Astrocyte (in vitro differentiated cells and primary cell): ENCODE results near the gene WDR4.

ENCODE experiments used
- EZH2 ChIP-seq: IDR thresholded peaks from 2 replicates; pipeline ENCODE4 v1.6.1; 2012; ENCODE audit warnings: mild to moderate bottlenecking, low read length, inconsistent platforms; ENCODE audit not compliant: insufficient read depth
- TF ChIP-seq, protein P1 (sequence below): IDR thresholded peaks from 2 replicates; pipeline ENCODE4 v1.5.1; 2011; ENCODE audit warnings: low read depth, mild to moderate bottlenecking, inconsistent platforms, low read length, moderate library complexity; ENCODE audit not compliant: insufficient read depth

DNA sequence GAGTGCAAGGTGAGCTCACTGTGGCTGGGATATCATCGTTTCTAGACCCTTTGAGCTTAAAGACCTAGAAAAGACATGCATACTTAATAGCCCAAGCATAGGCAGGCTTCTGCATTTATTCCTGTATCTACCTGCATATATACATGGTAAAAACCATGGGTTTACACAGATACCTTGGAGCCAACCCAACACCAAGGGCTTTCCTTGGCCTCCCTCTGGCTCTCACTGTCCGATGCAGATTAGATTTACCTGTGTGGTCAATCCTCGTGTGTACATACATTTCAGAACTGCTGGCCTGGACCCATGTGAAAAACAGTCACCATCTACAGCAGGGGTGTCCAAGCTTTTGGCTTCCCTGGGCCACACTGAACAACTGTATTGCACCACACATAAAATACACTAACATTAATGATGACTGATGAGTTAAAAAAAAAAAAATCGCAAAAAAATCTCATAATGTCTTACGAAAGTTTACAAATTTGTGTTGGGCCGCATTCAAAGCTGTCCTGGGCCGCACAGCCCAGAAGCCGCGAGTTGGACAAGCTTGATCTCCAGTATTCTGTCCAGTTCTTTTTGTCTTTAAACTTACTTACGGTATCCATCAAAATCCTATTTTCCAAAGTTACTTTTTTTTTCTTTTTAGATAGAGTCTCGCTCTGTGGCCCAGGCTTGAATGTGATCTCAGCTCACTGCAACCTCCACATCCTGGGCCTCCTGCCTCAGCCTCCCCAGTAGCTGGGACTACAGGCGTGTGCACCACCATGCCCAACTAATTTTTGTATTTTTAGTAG, 43.5 kb downstream of the WDR4 start:
- TF ChIP-seq, protein P1, sequence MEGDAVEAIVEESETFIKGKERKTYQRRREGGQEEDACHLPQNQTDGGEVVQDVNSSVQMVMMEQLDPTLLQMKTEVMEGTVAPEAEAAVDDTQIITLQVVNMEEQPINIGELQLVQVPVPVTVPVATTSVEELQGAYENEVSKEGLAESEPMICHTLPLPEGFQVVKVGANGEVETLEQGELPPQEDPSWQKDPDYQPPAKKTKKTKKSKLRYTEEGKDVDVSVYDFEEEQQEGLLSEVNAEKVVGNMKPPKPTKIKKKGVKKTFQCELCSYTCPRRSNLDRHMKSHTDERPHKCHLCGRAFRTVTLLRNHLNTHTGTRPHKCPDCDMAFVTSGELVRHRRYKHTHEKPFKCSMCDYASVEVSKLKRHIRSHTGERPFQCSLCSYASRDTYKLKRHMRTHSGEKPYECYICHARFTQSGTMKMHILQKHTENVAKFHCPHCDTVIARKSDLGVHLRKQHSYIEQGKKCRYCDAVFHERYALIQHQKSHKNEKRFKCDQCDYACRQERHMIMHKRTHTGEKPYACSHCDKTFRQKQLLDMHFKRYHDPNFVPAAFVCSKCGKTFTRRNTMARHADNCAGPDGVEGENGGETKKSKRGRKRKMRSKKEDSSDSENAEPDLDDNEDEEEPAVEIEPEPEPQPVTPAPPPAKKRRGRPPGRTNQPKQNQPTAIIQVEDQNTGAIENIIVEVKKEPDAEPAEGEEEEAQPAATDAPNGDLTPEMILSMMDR = no peak
- TF ChIP-seq EZH2 = no peak
